ENCODE data around the gene CFTR. TPM values are rescaled to one million over a fixed set of nuclear protein-coding genes. Genes with fewer than 3 reads are reported as not detected.

The CFTR gene
- total RNA-seq, 4 donors from 2014 or later = 3.4 to 13.5 (median 7.1) TPM

DNA sequence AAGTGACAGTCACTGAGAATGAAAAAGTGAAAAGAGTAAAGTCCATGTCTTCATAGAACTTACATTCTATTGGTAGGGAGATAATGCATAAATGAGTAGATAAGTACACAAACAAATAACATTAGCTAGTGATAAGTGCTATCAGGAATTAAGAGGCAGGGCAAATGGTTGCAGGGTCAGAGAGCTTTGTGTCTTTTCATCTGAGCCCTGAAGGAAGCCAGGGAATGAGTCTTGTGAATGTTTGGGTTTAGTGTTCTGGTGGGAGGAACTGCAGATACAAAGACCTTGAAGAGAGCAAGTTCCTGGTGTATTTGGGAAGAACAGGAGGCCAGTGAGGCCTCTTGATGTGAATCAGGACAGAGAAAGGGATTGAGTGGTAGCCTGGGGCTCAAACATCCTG lies 209.6 kb downstream of the CFTR start:
- Histone ChIP-seq H3K27me3 (no peaks in the 10 kb centered on the region), H3K4me1 (peaks cover 11% of the 10 kb centered on the region), H3K9me3 (no peaks in the 10 kb centered on the region), H3K4me3 (no peak overlapping the region), H3K27ac (no peak overlapping the region), H3K36me3 (no peaks in the 10 kb centered on the region)
- TF ChIP-seq POLR2A (IDR thresholded peaks at IDR 0.05) (no peak), EP300 (IDR thresholded peaks at IDR 0.05) (no peak), POLR2AphosphoS5 (IDR thresholded peaks at IDR 0.05) (no peak)
- TF ChIP-seq, protein P1, sequence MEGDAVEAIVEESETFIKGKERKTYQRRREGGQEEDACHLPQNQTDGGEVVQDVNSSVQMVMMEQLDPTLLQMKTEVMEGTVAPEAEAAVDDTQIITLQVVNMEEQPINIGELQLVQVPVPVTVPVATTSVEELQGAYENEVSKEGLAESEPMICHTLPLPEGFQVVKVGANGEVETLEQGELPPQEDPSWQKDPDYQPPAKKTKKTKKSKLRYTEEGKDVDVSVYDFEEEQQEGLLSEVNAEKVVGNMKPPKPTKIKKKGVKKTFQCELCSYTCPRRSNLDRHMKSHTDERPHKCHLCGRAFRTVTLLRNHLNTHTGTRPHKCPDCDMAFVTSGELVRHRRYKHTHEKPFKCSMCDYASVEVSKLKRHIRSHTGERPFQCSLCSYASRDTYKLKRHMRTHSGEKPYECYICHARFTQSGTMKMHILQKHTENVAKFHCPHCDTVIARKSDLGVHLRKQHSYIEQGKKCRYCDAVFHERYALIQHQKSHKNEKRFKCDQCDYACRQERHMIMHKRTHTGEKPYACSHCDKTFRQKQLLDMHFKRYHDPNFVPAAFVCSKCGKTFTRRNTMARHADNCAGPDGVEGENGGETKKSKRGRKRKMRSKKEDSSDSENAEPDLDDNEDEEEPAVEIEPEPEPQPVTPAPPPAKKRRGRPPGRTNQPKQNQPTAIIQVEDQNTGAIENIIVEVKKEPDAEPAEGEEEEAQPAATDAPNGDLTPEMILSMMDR (IDR thresholded peaks at IDR 0.05) = no peak
- DNase-seq (ENCODE audit: low spot score in 2 of 2) = no peak

DNA sequence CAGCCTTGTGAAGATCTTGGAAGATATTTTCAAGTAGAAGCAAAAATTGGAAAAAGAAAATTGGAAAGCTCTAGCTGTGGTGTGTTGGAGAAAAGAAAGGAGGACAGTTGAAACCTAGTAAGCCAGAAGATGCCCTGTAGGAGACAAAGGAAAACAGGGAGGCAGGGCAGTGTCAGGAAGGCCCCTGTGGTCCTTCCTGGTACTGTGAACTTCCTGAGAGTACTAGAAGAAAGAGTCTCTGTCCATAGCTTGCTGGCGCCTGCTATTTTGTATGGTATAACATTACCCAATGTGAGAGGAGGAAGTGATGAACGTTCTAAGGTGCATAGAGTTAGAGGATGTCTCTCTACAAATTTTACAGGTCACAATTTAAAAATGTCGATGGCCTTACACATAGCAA lies 210.3 kb downstream of the CFTR start:
- Histone ChIP-seq H3K4me1 (peaks cover 11% of the 10 kb centered on the region), H3K4me3 (no peak overlapping the region), H3K9me3 (no peaks in the 10 kb centered on the region), H3K36me3 (no peaks in the 10 kb centered on the region), H3K27me3 (no peaks in the 10 kb centered on the region), H3K27ac (no peak overlapping the region)
- no peak for DNase-seq (ENCODE audit: low spot score in 2 of 2)
- 90% methylated on average over 3 of the region's 3 CpGs for WGBS
- TF ChIP-seq POLR2A (IDR thresholded peaks at IDR 0.05) = no peak
- TF ChIP-seq POLR2AphosphoS5 (IDR thresholded peaks at IDR 0.05) = no peak
- TF ChIP-seq, protein P1 (IDR thresholded peaks at IDR 0.05) = no peak
- TF ChIP-seq EP300 (IDR thresholded peaks at IDR 0.05) = no peak

DNA sequence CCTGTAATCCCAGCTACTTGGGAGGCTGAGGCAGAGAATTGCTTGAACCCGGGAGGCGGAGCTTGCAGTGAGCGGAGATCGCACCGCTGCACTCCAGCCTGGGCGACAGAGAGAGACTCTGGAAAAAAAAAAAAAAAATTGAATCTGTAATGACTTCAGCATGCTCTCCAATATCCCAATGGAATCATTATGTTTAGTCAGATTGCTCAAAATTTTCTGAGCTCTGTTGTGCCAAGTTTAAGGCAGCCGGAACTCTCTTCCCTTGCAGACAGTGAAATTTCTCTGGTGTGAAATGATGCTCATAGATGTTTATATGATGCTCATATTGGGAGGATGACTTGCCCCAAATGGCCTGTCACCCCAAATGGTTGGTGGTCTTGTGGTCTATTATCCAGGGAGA lies 212.5 kb downstream of the CFTR start:
- no peaks in the 10 kb centered on the region for H3K9me3 ChIP-seq
- no peak overlapping the region for H3K4me3 ChIP-seq
- no peaks in the 10 kb centered on the region for H3K27me3 ChIP-seq
- H3K27ac ChIP-seq = no peak overlapping the region
- 81% methylated on average over 7 of the region's 7 CpGs for WGBS
- H3K4me1 ChIP-seq = peaks cover 4% of the 10 kb centered on the region
- H3K36me3 ChIP-seq = no peaks in the 10 kb centered on the region
- no peak for DNase-seq (ENCODE audit: low spot score in 2 of 2)
- TF ChIP-seq POLR2A (IDR thresholded peaks at IDR 0.05) (no peak), EP300 (IDR thresholded peaks at IDR 0.05) (no peak), POLR2AphosphoS5 (IDR thresholded peaks at IDR 0.05) (no peak)
- TF ChIP-seq, protein P1 (IDR thresholded peaks at IDR 0.05) = no peak

DNA sequence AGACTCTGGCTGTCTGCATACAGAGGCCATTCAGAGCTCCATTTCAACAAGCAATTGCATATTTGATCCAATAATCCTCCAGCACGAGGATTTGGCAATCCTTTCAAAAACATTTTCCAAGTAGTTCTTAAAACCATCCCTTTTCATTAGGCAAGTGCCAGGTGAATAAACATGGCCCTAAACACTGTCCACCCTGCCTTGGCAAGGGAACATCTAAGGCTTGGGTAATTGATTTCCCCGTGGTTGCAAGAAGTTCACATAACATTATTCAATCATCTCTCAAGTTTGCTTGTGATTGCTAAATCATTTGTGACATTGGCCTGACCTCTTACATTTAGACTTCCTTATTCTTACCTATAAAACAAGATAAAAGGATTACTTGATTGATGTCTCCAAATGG lies 218.2 kb downstream of the CFTR start:
- Histone ChIP-seq H3K27me3 (no peaks in the 10 kb centered on the region), H3K9me3 (no peaks in the 10 kb centered on the region), H3K4me3 (no peak overlapping the region), H3K36me3 (no peaks in the 10 kb centered on the region), H3K4me1 (no peaks in the 10 kb centered on the region), H3K27ac (no peak overlapping the region)
- TF ChIP-seq EP300 (IDR thresholded peaks at IDR 0.05) = no peak
- no peak for DNase-seq (ENCODE audit: low spot score in 2 of 2)
- 62% methylated on average over 2 of the region's 2 CpGs for WGBS

DNA sequence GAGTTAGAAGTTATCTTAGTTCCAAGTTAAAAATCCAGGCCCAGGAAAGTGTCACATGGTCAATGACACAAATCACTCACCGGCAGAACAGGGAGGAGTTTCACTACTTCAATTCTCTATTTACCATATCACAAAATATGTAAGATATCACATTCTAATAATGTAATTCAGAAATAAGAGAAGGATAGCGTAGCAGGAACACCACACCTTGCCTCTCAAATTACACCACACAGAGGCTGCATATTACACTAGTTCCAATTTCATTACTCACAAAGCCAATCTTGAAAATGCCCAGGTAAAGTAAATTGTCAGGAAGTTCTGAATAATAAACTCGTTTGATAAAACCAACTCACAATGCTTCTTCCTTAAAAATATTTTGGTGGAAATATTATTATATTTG lies 224.2 kb downstream of the CFTR start:
- Histone ChIP-seq H3K9me3 (peaks cover 3% of the 10 kb centered on the region), H3K4me3 (no peak overlapping the region), H3K27me3 (no peaks in the 10 kb centered on the region), H3K4me1 (no peaks in the 10 kb centered on the region), H3K36me3 (no peaks in the 10 kb centered on the region), H3K27ac (no peak overlapping the region)
- WGBS = 68% methylated on average over 3 of the region's 3 CpGs
- no peak for DNase-seq (ENCODE audit: low spot score in 2 of 2)
- TF ChIP-seq, protein P1 (IDR thresholded peaks at IDR 0.05) = no peak
- TF ChIP-seq EP300 (IDR thresholded peaks at IDR 0.05) (no peak), POLR2AphosphoS5 (IDR thresholded peaks at IDR 0.05) (no peak), POLR2A (IDR thresholded peaks at IDR 0.05) (no peak)

DNA sequence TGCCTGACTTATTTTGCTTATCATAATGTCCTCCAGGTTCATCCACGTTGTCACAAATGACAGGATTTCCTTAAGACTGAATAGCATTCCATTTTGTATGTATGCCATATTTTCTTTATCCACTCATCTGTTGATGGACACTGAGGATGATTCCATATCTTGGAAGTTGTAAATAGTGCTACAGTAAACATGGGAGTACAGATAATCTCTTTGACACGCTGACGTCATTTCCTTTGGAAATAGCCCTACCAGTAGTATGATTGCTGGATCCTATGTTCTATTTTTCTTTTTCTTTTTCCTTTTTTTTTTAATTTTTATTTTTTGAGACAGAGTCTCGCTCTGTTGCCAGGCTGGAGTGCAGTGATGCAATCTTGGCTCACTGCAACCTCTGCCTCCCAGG lies 225.8 kb downstream of the CFTR start:
- WGBS = 89% methylated on average over 4 of the region's 4 CpGs
- H3K27ac ChIP-seq = no peak overlapping the region
- TF ChIP-seq POLR2A (IDR thresholded peaks at IDR 0.05) = no peak
- no peaks in the 10 kb centered on the region for H3K27me3 ChIP-seq
- H3K36me3 ChIP-seq = no peaks in the 10 kb centered on the region
- H3K4me3 ChIP-seq = no peak overlapping the region
- no peaks in the 10 kb centered on the region for H3K4me1 ChIP-seq
- no peak for DNase-seq (ENCODE audit: low spot score in 2 of 2)
- H3K9me3 ChIP-seq = peaks cover 3% of the 10 kb centered on the region
